Right lung (tissue), 10 donors: ENCODE data around the gene DNAJC18. TPM values are rescaled to one million over a fixed set of nuclear protein-coding genes. Genes with fewer than 3 reads are reported as not detected.
"Not testable (repeated sequence)": the region's sequence is repeated elsewhere in the genome, so short reads cannot be mapped to it uniquely, and the experiment has no call there.

Experiments
- DNase-seq, 2 donors: peaks; one replicate each; pipeline ENCODE4 v3.0.0-alpha.2; 2013
- long read RNA-seq, 8 donors: transcript quantifications; one replicate each; lab custom pipeline, GENCODE V29; 2026
- polyA plus RNA-seq, 5 donors: library from polyadenylated mRNA; unstranded; fragments of 120-200 nt; gene quantifications; one replicate each; pipeline versions ENCODE4 v1.2.1 to v1.2.3, GENCODE V29; 2013; ENCODE audit warnings: inconsistent platforms in 1 of 5, low replicate concordance in 1 of 5; ENCODE audit not compliant: insufficient read length in 5 of 5, insufficient read depth in 1 of 5

The DNAJC18 gene
- 10 to 100 TPM; 23.6 to 40.4 (median 34.2) TPM for polyA plus RNA-seq
- long read RNA-seq, donor 1, full-length matches to known transcripts, result 7 of 7 reads
- long read RNA-seq, donor 1, partial matches to known transcripts, result 0 of 7 reads
- long read RNA-seq, donor 1, other reads (novel, unspliced or antisense), result 0 of 7 reads
- long read RNA-seq, donor 2, full-length matches to known transcripts, result 3 of 3 reads
- long read RNA-seq, donor 2, partial matches to known transcripts, result 0 of 3 reads
- long read RNA-seq, donor 2, other reads (novel, unspliced or antisense), result 0 of 3 reads
- long read RNA-seq, donor 3, full-length matches to known transcripts, result 5 of 5 reads
- long read RNA-seq, donor 3, partial matches to known transcripts, result 0 of 5 reads
- long read RNA-seq, donor 3, other reads (novel, unspliced or antisense), result 0 of 5 reads
- long read RNA-seq, donor 4, full-length matches to known transcripts, result 7 of 7 reads
- long read RNA-seq, donor 4, partial matches to known transcripts, result 0 of 7 reads
- long read RNA-seq, donor 4, other reads (novel, unspliced or antisense), result 0 of 7 reads
- long read RNA-seq, donor 5, full-length matches to known transcripts, result 7 of 7 reads
- long read RNA-seq, donor 5, partial matches to known transcripts, result 0 of 7 reads
- long read RNA-seq, donor 5, other reads (novel, unspliced or antisense), result 0 of 7 reads
- long read RNA-seq, donor 6, full-length matches to known transcripts, result 8 of 8 reads
- long read RNA-seq, donor 6, partial matches to known transcripts, result 0 of 8 reads
- long read RNA-seq, donor 6, other reads (novel, unspliced or antisense), result 0 of 8 reads
- long read RNA-seq, donor 7, full-length matches to known transcripts, result 9 of 9 reads
- long read RNA-seq, donor 7, partial matches to known transcripts, result 0 of 9 reads
- long read RNA-seq, donor 7, other reads (novel, unspliced or antisense), result 0 of 9 reads
- long read RNA-seq, donor 8, full-length matches to known transcripts, result 1 of 1 reads
- long read RNA-seq, donor 8, partial matches to known transcripts, result 0 of 1 reads
- long read RNA-seq, donor 8, other reads (novel, unspliced or antisense), result 0 of 1 reads

GRCh38 chr5:139439013-139439903 lies at the start of gene DNAJC18:
Gene DNAJC18, minus strand, starts transcription at chr5:139439525. Its CDS starts 80 bp downstream, at chr5:139439445.
- DNase-seq, result peak; percentile 92 to 93

GRCh38 chr5:139488260-139488659 lies 48.9 kb upstream of the DNAJC18 start:
- DNase-seq, result no peak

GRCh38 chr5:139486201-139486600 lies 46.9 kb upstream of the DNAJC18 start:
- DNase-seq, result no peak

GRCh38 chr5:139482890-139483208 lies 43.5 kb upstream of the DNAJC18 start:
- DNase-seq, result not testable (repeated sequence)

GRCh38 chr5:139482050-139482889 lies 42.9 kb upstream of the DNAJC18 start, which contains the start of gene STING1:
Gene STING1, minus strand, starts transcription at chr5:139482758. Its CDS starts 1,054 bp downstream, at chr5:139481704.
- peak; percentile 87 to 90 for DNase-seq

GRCh38 chr5:139481580-139482049 lies 42.3 kb upstream of the DNAJC18 start:
- no peak for DNase-seq

GRCh38 chr5:139481122-139481533 lies 41.8 kb upstream of the DNAJC18 start:
- DNase-seq, result no peak

GRCh38 chr5:139479729-139480128 lies 40.4 kb upstream of the DNAJC18 start:
- not testable (repeated sequence) for DNase-seq

- DNase-seq, result not testable (repeated sequence)
These were observed 39.5 kb upstream of the DNAJC18 start for GRCh38 chr5:139478657-139479423.

GRCh38 chr5:139475865-139476617 lies 36.7 kb upstream of the DNAJC18 start:
- no peak for DNase-seq

GRCh38 chr5:139474890-139475791 lies 35.8 kb upstream of the DNAJC18 start:
- DNase-seq, result no peak

- no peak for DNase-seq
These were observed 34.2 kb upstream of the DNAJC18 start for GRCh38 chr5:139473565-139473964.

- no peak for DNase-seq
These were observed 33.8 kb upstream of the DNAJC18 start for GRCh38 chr5:139473105-139473504.

GRCh38 chr5:139472386-139473030 lies 33.2 kb upstream of the DNAJC18 start:
- no peak for DNase-seq

GRCh38 chr5:139470821-139471300 lies 31.5 kb upstream of the DNAJC18 start, which contains the start of gene SMIM33:
Gene SMIM33, plus strand, starts transcription at chr5:139471004. Its CDS starts 118 bp downstream, at chr5:139471122.
- no peak for DNase-seq

GRCh38 chr5:139468421-139468931 lies 29.2 kb upstream of the DNAJC18 start:
- DNase-seq, result no peak
